GM18520 (cell line): Measurements from ENCODE around the gene ABHD12B.
"Not testable (repeated sequence)": the region's sequence is repeated elsewhere in the genome, so short reads cannot be mapped to it uniquely, and the experiment has no call there.

Experiments
- ATAC-seq: cut with Tn5 transposase; IDR thresholded peaks from one replicate; pipeline ENCODE4 v1.9.1; 2021; ENCODE audit not compliant: unreplicated experiment

The ABHD12B gene

DNA sequence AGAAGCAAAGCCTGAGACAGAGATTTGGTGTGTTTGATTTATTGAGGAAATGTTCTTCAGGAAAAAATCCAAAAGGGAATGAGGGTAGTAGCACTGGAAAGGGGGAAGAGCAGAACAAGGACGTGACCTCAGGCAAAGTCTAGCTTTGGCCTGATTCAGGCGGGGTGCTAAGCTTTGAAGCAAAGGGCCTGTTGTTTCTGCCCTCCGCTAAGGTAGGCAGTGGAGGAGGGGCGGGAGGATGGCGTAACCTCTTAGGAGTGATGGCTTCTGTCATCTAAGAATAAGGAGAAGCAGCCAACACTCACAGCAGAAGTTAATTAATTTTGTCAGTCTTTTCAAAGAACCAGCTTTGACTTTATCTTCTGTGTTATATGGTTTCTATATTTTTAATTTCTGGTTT lies 20.4 kb downstream of the ABHD12B start:
- ATAC-seq = no peak

DNA sequence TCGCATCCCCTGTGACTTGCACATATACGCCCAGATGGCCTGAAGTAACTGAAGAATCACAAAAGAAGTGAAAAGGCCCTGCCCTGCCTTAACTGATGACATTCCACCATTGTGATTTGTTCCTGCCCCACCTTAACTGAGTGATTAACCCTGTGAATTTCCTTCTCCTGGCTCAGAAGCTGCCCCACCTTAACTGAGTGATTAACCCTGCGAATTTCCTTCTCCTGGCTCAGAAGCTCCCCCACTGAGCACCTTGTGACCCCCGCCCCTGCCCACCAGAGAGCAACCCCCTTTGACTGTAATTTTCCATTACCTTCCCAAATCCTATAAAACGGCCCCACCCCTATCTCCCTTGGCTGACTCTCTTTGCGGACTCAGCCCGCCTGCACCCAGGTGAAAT lies 24.6 kb downstream of the ABHD12B start:
- not testable (repeated sequence) for ATAC-seq

DNA sequence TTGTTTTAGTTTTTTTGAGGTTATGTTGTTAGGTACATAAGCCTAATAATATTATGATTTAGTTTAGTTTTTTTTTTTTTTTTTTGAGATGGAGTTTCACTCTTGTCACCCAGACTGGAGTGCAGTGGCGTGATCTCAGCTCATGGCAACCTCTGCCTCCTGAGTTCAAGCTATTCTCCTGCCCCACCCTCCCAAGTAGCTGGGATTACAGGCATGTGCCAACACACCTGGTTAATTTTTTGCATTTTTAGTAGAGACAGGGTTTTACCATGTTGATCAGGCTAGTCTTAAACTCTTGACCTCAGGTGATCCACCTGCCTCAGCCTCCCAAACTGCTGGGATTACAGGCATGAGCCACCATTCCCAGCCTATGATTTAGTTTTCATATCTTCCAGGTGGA lies 25.2 kb downstream of the ABHD12B start:
- ATAC-seq = not testable (repeated sequence)

DNA sequence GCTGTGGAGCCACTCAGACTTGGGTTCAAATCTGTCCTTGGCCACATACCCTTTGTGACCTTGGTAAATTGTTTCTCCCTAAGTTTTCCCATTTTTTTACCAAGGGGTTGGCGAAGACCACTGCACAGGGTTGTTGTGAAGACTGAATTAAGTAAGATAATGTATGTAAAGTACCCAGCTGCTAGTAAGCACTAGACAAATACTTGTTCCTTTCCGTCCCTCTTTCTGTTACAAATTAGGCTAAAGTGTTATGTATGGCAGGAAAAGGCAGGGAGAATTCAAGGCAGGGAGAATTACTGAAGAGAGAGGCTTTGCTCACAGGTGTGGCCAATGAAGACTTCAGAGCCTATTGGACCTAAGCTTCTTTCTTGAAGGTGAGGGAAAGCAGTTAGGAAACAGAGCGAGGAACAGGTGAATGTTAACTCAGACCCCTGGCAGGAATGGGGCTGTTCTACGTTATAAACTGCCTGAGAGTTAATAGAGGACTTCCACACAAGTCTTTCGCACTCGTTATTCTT lies 25.9 kb downstream of the ABHD12B start:
- no peak for ATAC-seq

DNA sequence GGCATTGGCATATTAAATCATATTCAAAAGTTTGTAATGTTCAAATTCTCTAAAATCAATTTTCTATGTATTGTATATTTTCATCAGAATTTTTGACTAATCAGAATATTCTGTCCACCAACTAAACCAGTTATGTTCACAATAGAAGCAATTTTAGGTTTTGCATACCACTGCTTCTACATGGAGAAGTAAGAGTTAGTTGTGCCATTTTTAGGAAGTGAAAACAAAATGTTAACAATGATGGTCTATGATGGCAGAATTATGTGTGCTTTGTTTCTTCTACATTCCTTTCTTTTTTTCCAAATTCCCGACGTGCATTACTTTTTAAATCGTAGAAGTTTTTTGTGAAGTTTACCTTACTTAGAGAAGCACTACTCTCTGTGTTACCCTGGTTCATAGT lies 29.5 kb downstream of the ABHD12B start:
- no peak for ATAC-seq

DNA sequence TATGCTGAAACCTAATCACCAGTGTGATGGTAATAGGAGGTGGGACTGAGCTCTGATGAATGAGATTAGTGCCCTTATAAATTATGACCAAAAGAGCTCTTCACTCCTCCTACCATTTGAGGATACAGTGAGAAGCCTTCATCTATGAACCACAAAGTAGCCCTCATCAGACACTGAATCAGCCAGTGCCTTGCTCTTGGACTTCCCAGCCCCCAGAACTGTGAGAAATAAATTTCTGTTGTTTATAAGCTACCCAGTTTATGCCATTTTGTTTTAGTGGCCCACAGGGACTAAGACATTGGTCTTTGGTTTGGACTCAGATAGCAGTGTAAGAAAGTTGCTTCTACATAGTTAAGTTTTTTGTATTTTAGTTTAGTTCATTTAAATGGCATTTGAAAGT lies 32.9 kb downstream of the ABHD12B start:
- ATAC-seq = no peak

DNA sequence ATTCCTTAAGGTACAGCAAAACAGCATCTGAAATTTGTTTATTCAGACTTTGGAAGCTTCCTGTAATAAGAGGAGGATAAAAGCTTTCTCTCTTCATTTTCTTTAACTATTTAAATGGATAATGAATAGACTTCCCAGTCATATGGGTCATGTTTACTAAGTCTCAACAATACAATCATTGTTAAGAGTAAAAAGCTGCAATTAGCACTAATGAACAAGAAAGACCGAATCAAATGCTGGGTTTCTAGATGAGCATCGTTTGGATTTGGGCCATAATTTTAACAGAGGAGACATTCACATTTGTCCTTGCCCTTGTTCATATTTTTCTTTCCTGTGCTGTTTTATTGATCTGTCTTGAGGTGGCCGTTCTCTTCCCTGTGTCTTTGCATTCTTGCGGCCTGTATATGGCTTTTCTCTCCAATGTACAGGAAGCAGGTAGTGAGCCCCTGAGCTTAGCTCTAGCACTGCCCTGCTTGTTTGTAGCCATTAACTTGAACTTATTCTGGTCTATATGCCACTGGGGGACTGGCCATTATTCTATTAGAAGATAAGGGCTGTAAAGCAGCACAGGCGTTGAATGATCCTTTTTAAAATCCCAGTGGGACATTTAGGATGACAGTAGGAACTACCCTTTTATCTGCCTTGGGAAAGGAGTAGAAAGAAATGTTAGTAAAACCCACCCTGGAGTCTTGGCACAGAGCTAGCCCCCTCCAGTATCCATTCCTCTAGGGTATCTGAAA lies 34.6 kb downstream of the ABHD12B start:
- no peak for ATAC-seq

DNA sequence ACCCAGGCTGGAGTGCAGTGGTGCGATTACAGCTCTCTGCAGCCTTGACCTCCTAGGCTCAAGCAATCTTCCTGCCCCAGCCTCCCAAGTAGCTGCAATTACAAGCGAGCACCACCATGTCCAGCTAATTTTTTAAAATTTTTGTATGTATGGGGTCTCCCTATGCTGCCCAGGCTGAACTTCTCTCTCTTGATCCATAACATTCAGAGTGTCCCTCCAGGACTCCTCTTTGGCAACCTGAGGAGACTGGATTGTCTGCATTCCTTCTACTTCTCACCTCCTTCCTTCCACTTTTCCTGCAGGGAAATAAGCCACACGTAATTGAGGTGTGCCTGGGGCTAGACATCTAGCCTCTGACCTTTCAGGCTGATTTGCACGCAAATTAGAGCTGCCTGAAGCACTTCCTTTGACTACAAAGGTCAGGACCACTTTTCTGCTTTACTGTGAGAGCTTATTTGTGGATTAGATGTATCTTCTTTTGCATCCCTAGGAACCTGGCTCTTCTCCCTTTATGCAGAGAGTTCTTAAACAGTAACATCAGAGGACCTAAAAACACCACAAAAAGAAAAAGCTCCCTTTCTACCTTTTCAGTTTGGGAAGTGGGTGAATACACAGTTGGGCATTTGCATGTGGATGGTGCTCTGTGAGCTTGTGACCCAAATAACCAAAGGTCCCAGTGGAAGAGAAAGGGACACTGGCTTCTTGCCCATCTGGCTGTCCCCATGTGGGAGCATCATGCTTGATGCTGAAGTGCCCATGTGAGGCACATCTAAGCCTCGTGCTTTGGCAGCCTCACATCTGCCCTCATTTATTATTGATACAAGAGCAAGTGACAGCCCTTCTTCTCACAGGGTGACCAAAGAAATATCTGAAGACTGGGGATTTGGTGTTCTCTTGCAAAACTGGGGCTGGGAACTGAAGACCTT lies 38.9 kb downstream of the ABHD12B start:
- no peak for ATAC-seq

DNA sequence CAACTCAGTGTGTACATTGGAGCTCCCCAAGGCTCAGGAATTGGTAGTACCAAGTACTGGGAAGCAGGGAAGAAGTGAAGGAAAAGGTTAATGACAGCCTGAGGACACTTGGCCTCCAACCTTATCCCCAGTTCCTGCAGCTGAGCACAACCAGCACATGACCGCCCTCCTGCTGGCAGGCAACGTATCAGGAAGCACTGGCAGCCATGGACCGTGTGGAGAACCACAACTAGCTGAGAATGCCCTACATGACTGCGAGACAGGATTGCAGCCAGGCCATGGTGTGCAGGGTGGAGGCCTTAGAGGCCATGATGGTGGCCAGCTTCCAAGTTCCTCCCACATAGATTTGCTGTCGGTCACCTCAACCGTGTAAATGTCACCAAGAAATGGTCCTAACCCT lies 45.6 kb downstream of the ABHD12B start:
- no peak for ATAC-seq

DNA sequence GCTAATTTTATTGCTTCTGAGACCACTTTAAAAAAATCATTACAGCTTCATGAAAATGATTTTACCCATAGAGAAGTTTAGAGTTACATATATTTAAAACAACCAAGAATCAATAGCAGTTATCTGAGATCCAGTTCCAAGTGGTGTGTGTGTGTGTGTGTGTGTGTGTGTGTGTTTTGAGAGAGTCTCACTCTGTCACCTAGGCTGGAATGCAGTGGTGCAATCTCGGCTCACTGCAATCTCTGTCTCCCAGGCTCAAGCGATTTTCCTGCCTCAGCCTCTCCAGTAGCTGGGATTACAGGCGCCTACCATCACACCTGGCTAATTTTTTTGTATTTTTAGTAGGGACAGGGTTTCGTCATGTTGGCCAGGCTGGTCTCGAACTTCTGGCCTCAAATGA lies 47.7 kb downstream of the ABHD12B start:
- not testable (repeated sequence) for ATAC-seq

DNA sequence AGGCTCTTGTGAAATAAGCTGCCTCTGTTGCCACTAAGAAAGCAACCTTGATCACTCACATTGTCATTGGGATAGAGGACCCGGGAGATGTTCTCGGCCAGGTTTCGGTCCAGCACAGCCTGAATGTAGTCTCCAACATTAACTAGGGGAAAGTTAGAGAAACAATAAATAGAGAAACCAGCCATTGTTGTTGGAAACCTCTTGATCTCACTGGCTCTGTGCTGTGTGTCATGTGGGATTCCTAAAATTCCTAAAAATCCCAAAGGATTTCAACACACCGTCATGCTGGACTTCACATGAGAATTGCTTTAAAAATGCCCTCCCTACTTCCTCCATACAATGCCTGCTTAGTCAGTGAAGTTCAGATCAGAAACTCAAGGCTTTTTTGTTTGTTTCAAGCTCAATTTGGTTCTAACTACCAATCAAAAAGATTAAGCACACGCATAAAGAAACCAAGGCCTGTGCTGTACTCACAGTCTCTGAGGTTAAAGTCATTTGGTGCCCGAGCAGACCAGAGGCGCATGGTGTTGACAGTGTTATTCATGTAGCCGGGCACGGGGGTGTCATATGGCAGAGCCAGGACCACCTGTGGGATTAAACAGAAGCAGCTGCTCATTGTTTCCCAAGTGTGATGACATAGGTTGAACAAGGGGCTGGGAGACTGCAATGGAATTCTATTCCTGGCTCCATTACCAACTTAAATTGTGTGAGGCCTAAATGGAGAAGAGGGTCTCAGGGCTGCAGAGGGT lies 48.8 kb downstream of the ABHD12B start:
- no peak for ATAC-seq

DNA sequence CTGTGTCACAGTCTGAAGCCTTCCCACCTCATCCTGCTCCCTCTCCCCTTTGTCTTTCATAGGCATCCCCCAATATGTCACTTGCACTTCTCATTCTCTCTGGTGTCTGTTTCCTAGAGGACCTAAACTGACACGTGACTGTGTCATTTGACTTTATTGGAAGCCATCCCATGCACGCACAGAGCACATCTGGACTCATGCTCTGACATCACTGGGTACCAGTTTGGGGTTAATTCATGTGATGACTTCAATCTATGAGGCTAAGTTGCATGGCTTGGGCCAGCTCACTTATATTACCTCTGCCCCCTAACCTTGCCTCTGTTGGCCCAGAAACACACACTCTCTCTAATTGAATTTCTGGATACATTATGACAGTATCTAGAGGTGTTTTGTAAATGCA lies 51.0 kb downstream of the ABHD12B start:
- ATAC-seq = no peak

DNA sequence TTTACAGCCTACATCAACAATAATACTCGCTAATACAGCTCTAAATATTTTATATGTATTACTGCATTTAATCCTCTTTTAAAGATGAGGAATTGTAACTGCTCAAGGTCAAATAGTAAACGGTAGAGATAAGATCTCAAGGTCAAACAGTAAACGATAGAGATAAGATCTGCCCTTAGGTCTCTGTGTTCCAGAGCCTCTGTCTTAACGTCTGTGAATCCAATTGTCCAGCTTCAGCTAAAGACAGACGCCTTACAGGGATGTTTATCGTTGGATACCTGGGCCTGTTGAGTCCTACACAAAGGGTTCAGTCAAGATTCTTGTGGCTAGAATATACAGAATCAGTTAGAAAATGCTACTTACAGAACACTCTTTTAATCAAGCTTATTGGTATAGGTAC lies 52.4 kb downstream of the ABHD12B start:
- ATAC-seq = no peak

DNA sequence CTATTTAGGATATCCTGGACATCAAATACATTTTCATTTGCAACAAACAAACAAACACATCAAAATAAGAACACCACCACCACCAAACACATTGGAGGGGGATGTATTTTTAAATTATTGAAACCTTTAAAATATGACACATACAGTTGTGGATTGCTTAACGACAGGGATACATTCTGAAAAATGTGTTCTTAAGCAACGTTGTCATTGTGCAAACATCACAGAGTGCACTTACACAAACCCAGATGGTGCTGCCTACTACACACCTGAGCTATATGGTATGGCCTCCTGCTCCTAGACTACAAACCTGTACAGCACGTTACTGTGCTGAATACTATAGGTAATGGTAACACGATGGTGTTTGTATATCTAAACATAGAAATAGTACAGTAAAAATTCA lies 53.0 kb downstream of the ABHD12B start:
- ATAC-seq = no peak

DNA sequence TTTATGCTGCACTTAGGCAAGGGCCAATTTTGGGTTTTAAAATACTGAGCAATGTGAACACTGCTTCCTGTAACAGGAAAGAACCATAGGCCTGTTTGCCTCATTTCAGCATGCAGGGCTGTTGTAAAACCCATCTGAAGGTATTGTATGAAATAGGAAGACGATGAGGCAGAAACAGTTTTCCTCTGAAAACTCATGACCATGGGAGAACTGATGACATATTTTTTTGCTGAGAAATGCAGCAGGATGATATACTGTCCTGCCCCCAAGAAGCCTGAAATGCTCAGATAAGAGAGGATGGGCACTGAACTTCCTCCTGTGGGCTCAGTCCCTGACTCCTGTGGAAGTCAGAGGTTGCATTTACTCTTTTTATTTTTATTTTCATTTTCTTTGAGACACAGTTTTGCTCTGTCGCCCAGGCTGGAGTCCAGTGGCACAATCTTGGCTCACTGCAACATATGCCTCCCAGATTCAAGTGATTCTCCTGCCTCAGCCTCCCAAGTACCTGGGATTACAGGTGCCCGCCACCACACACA lies 55.1 kb downstream of the ABHD12B start:
- ATAC-seq = no peak

DNA sequence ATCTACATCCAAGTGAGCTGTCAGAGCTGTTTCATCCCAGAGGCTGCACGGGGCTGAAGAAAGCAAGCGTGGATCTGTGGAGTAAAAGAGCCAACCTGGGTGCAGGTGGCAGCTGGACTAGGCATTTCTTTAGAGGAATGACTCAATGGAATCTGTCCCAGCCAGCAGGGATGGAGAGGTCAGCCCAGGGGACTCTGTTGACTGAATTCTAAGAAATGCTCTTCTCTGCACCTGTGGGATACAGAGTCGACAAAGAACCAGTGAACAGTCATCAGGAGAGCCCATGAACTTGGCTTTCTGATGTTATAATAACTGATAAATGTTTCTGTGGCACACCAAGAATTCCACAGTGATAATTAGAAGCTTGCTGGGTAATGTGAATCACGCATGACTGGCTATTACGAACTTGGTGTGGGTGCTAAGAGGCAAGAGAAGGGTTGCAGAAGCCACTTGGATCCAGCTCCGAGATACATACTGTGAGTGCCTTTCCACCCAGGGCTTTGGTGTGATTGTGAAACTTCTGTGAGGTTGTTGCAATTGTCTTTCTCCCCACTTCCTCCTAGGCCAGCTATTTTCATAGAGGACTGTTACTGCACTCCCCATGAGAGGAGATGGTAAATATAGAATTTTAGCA lies 56.3 kb downstream of the ABHD12B start:
- ATAC-seq = no peak

DNA sequence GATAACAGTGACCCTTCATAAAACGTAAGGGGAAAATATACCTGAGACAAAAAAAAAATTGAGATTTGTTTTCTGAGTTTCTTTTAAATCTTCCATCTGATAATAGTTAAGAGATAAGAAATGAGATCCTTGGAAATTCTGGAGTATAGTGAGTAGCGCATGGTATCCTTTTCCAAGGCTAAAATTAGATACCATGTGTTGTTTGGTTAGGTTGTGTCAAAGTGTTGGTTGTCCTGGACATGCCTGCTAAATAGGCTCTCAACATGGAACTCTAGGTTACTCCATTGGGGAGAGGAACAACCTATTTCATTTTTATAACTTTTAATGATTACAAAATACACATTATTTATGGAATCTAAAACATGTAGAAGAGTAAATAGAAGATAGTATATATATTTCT lies 57.7 kb downstream of the ABHD12B start:
- ATAC-seq = no peak

DNA sequence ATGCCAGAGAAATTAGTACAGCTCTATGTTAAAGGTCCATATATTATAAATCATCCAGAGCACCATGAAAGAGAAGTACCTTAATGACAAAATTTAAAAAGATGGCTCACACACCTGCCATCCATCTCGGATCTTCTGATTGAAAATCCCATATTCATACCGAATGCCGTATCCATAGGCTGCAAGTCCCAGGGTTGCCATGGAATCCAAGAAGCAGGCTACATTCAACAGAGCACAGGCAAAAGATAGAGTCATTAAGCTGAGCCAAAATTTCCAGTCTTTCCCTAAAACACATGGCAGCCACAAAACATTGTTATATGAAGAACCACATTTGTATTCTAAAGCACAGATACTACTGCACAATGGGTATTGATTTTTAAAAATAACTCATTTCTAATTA lies 59.7 kb downstream of the ABHD12B start:
- no peak for ATAC-seq

DNA sequence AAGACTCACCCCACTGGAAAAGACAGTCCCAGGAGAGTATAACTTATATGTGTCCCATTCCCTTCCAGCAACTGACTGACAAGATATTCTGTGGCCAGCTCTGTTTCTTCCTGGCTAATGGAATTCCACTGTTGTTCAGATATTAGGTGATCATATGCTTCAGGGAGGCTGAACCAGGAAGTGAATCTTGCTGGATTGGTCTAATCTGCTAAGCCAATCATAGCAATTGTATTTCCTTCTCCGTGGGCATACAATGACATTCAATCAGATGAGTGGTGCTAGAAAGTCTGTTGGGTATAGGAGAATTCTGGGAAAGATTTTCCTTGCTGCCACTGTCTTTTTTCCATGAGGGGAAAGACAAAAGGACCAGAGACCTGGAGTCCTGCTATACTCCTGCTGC lies 60.3 kb downstream of the ABHD12B start:
- ATAC-seq = no peak

DNA sequence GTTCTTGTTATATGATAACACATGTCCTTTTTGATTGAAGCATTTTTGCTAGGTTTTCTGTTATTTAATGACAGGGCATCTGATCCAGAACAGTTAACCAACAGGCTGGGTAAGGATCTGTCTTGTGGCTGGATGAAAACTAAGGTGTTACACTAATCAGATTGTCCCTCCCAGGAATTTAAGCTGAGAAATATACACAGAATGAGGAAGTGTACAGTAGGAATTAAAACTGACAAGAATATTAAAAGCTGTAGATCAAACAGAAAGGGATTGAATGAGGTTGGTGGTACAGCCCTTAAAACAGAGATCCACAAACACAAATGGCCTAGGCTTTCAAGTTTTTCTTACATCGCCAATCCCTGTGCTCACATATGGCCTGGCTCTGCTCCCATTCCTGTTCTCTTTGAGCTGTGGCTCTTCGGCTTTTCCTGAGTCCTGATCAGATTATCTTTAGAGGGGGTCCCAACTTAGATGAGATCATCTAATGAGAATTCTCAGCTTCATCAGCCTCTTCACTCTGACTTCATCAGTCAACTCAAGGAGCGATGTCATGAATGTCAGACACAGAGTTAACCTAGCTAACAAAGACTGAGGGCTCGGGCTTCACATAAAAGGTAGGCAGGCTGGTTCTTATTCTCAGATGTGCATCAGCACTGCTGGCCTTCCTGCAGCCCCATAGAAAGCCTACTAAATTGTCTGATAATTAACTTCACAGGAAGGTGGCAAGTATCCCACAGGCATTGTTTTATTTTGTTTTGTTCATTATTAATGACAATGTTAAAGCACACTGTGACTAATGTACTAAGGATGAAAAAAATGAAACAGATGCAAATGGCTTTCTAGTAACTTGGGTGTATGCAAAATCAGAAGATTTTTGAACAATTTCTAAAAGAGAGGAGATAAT lies 61.0 kb downstream of the ABHD12B start:
- ATAC-seq = no peak
